MCF 10A (cell line): ENCODE measurements around the gene SLIT3. TPM values are rescaled to one million over a fixed set of nuclear protein-coding genes. Genes with fewer than 3 reads are reported as not detected.

ENCODE experiments used
- BruUV-seq: library from RNA; stranded (reverse); fragments of 400-500 nt; replicated peaks from 2 replicates; lab custom pipeline; 2021; lab: Mats Ljungman, UMichigan
- CTCF ChIA-PET: fragments of 300-600 bp; sonication (Branson Sonifier 250); formaldehyde crosslinking; extraction: SDS; loops from one replicate; lab custom pipeline; 2021; ENCODE audit warnings: antibody characterized with exemption, inconsistent platforms; lab: Yijun Ruan, JAX
- POLR2A ChIA-PET: fragments of 300-600, 350-650 bp; sonication (Branson Sonifier 250); formaldehyde crosslinking; extraction: SDS; loops from one replicate; lab custom pipeline; 2020; ENCODE audit warnings: antibody characterized with exemption, inconsistent platforms; lab: Yijun Ruan, JAX
- DNase-seq: peaks from one replicate; pipeline ENCODE4 v3.0.0-alpha.2; 2018; ENCODE audit not compliant: unreplicated experiment
- H3K27ac Mint-ChIP-seq: one replicate; pipeline ENCODE4 v1.8.0; 2022; ENCODE audit warnings: mild to moderate bottlenecking, low read depth, mixed read lengths; ENCODE audit not compliant: unreplicated experiment
- H3K27me3 Mint-ChIP-seq: one replicate; pipeline ENCODE4 v1.8.0; 2022; ENCODE audit warnings: mixed read lengths; ENCODE audit not compliant: insufficient read depth, unreplicated experiment
- H3K36me3 Mint-ChIP-seq: one replicate; pipeline ENCODE4 v1.8.0; 2022; ENCODE audit warnings: mild to moderate bottlenecking, moderate library complexity, mixed read lengths; ENCODE audit not compliant: insufficient read depth, unreplicated experiment
- H3K4me1 Mint-ChIP-seq: one replicate; pipeline ENCODE4 v1.8.0; 2022; ENCODE audit warnings: mixed read lengths; ENCODE audit not compliant: insufficient read depth, unreplicated experiment
- H3K4me3 Mint-ChIP-seq: one replicate; pipeline ENCODE4 v1.8.0; 2022; ENCODE audit warnings: mild to moderate bottlenecking, moderate library complexity, mixed read lengths; ENCODE audit not compliant: unreplicated experiment
- H3K9me3 Mint-ChIP-seq: one replicate; pipeline ENCODE4 v1.8.0; 2022; ENCODE audit warnings: mixed read lengths; ENCODE audit not compliant: unreplicated experiment
- intact Hi-C: fragments of 100-400 bp; cut with micrococcal nuclease; formaldehyde crosslinking; loops from 2 replicates; pipeline ENCODE4 v1.14.1; 2022
- total RNA-seq: library from RNA; stranded (reverse); gene quantifications from 2 replicates; pipeline ENCODE4 v1.2.3, GENCODE V29; 2022
- TF ChIP-seq, protein P1 (sequence below): fragments of 200-600 bp; IDR thresholded peaks from one replicate; pipeline ENCODE4 v1.8.0; 2022; ENCODE audit warnings: antibody characterized with exemption, mild to moderate bottlenecking; ENCODE audit not compliant: unreplicated experiment

The SLIT3 gene
- total RNA-seq, 1 experiment from 2014 or later, result 0.89 TPM

GRCh38 chr5:168784454-168784853, 516.5 kb downstream of the SLIT3 start:
- ChIA-PET CTCF (no interaction called here), POLR2A (interaction anchor here (0.7 kb wide), 1 partner anchor 580 kb away, joined by 3 read pairs; no protein-coding TSS in a partner anchor)
- no peaks in the 10 kb centered on the region for H3K4me1 Mint-ChIP-seq
- TF ChIP-seq, protein P1, sequence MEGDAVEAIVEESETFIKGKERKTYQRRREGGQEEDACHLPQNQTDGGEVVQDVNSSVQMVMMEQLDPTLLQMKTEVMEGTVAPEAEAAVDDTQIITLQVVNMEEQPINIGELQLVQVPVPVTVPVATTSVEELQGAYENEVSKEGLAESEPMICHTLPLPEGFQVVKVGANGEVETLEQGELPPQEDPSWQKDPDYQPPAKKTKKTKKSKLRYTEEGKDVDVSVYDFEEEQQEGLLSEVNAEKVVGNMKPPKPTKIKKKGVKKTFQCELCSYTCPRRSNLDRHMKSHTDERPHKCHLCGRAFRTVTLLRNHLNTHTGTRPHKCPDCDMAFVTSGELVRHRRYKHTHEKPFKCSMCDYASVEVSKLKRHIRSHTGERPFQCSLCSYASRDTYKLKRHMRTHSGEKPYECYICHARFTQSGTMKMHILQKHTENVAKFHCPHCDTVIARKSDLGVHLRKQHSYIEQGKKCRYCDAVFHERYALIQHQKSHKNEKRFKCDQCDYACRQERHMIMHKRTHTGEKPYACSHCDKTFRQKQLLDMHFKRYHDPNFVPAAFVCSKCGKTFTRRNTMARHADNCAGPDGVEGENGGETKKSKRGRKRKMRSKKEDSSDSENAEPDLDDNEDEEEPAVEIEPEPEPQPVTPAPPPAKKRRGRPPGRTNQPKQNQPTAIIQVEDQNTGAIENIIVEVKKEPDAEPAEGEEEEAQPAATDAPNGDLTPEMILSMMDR, result no peak
- DNase-seq, result no peak
- no peak overlapping the region for H3K4me3 Mint-ChIP-seq
- H3K9me3 Mint-ChIP-seq, result no peaks in the 10 kb centered on the region
- H3K36me3 Mint-ChIP-seq, result no peaks in the 10 kb centered on the region
- no peak overlapping the region for H3K27ac Mint-ChIP-seq
- intact Hi-C loops, result no loop called here
- BruUV-seq, result no TSS peak
- H3K27me3 Mint-ChIP-seq, result no peaks in the 10 kb centered on the region

DNA sequence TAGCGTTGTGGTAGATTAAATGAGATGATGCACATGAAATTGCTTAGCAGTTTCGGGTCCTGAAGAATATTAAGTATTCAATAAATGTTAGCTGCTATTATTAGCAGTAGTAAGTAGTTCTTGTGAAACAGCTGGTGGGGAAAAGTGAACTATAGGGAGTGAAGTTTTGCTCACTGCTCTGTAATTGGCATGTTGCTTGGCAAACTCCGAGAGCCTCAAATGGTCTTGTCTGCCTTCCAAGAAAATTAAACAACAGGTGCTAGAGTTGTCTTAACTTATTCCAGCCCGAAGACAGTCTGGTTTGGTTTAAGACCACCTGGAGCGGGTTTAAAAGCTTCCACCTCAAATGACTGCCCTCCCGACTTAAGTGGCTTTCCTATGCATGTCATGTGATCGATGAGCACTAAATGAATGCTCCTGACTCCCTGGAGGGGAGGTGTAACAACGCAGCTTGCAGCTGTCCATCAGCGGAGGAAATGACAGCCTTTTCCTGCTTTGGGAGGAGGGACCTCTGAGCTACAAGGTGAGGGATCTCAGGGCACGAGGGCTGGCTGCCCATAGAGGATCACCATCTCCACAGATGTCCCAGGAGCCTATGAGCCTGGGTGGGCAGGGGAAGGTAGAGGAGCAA, 518.9 kb downstream of the SLIT3 start:
- Mint-ChIP-seq H3K27me3 (no peaks in the 10 kb centered on the region), H3K4me1 (no peaks in the 10 kb centered on the region), H3K27ac (no peak overlapping the region), H3K36me3 (no peaks in the 10 kb centered on the region), H3K9me3 (no peaks in the 10 kb centered on the region), H3K4me3 (no peak overlapping the region)
- TF ChIP-seq, protein P1, result no peak
- POLR2A ChIA-PET, result no interaction called here
- no TSS peak for BruUV-seq
- CTCF ChIA-PET, result interaction anchor here (0.6 kb wide), 1 partner anchor 9 kb away, joined by 3 read pairs; no protein-coding TSS in a partner anchor
- no peak for DNase-seq
- intact Hi-C loops, result no loop called here

- peaks cover 5% of the 10 kb centered on the region for H3K36me3 Mint-ChIP-seq
- intact Hi-C loops, result no loop called here
- no peak for DNase-seq
- no peaks in the 10 kb centered on the region for H3K4me1 Mint-ChIP-seq
- TF ChIP-seq, protein P1, result no peak
- CTCF ChIA-PET, result no interaction called here
- no peak overlapping the region for H3K27ac Mint-ChIP-seq
- POLR2A ChIA-PET, result no interaction called here
- no TSS peak for BruUV-seq
- no peak overlapping the region for H3K4me3 Mint-ChIP-seq
- no peaks in the 10 kb centered on the region for H3K27me3 Mint-ChIP-seq
- H3K9me3 Mint-ChIP-seq, result no peaks in the 10 kb centered on the region
Observed at GRCh38 chr5:168780888-168781287, 520.1 kb downstream of the SLIT3 start.

DNA sequence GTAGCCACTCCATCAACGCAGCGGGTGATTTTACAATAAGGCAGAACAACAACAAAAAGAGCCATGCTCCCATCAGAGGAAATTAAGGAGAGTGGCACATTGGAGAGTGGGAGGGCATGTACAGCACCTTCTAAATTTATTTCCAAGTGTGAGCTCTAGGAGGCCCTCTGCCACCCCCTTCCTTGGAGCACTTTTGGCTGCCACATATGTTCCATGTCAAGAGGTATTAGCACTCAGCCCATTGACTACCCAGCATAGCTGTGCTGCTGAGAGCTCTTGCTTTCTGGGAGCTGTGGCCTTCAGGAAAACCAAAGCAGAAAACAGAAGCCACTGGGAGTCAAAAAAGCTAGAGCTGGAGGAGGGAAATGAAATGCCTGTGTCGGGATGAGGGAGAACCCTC, 521.6 kb downstream of the SLIT3 start:
- Mint-ChIP-seq H3K4me1 (no peaks in the 10 kb centered on the region), H3K27ac (no peak overlapping the region), H3K27me3 (no peaks in the 10 kb centered on the region), H3K9me3 (no peaks in the 10 kb centered on the region), H3K36me3 (peaks cover 5% of the 10 kb centered on the region), H3K4me3 (no peak overlapping the region)
- BruUV-seq, result no TSS peak
- CTCF ChIA-PET, result interaction anchor here (0.6 kb wide), 1 partner anchor 137 kb away, joined by 3 read pairs; no protein-coding TSS in a partner anchor
- TF ChIP-seq, protein P1, result no peak
- intact Hi-C loops, result no loop called here
- POLR2A ChIA-PET, result no interaction called here
- DNase-seq, result no peak
